ENCODE data around the gene MYB. TPM values are rescaled to one million over a fixed set of nuclear protein-coding genes. Genes with fewer than 3 reads are reported as not detected.

The MYB gene
- total RNA-seq, 4 donors from 2014 or later = 10.0 to 47.0 (median 14.7) TPM

DNA sequence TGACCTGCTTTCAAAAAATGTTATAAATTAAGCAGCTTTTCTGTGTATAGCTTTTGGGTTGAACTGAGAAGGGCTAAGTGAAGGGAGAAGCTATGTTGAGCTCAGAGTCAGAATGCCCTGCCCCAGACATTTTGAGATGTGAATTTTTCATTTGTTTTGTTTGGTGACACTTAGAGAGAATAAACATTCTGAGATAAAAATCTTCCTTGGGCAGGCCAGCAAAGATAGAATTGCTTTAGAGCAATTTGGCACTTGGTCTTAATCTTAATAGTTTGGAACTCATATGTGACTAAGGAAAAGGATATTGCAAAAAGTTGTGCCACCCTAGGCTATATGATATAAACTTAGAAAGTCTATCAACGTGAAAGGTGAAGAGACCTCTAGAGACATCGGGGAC, 30.2 kb downstream of the MYB start:
- Histone ChIP-seq H3K36me3 (peaks cover 0 to 6% (median 0%) of the 10 kb centered on the region in 3 donors), H3K4me1 (no peaks in the 10 kb centered on the region), H3K9me3 (no peaks in the 10 kb centered on the region), H3K27me3 (no peaks in the 10 kb centered on the region), H3K27ac (no peak overlapping the region), H3K4me3 (no peak overlapping the region)
- no peak for TF ChIP-seq POLR2A (IDR thresholded peaks at IDR 0.05)
- TF ChIP-seq, protein P1, sequence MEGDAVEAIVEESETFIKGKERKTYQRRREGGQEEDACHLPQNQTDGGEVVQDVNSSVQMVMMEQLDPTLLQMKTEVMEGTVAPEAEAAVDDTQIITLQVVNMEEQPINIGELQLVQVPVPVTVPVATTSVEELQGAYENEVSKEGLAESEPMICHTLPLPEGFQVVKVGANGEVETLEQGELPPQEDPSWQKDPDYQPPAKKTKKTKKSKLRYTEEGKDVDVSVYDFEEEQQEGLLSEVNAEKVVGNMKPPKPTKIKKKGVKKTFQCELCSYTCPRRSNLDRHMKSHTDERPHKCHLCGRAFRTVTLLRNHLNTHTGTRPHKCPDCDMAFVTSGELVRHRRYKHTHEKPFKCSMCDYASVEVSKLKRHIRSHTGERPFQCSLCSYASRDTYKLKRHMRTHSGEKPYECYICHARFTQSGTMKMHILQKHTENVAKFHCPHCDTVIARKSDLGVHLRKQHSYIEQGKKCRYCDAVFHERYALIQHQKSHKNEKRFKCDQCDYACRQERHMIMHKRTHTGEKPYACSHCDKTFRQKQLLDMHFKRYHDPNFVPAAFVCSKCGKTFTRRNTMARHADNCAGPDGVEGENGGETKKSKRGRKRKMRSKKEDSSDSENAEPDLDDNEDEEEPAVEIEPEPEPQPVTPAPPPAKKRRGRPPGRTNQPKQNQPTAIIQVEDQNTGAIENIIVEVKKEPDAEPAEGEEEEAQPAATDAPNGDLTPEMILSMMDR (IDR thresholded peaks at IDR 0.05) = no peak
- no peak for DNase-seq

DNA sequence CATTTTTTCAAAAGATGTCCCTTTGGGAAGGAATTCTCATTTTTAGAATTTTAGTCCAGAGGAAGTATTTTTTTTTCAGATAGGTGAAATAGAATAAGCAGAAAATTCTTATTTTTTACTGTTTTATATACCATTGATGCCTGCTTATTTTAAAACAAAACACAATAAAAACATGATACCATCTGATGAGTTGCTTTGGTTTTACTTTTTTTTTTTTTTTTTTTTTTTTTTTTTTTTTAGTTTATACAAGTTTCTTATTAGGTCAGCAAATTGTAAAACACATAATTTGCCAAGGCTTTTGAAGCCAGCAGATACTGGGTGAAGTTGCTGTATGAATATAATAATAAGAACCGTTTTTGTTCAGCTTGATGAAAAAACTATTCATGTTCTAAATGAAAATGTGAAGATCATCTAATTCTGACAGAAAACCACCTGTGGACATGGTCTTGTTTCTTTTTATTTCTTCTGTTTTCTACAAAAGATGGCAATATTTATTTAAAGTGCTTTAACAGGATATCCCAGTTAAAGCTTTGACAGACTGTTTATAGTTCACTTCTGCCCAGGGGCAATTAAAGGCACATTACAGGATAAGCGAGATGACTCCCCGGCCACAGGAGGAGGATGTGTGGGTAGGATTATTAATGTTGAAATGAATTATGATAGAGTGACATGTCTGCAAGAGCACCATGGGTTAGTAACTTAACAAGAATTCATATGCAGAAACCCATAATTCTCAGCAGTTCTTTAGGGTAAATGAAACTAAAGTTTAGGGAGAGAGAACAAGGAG, 31.1 kb downstream of the MYB start:
- no peak for DNase-seq
- H3K36me3 ChIP-seq = peaks cover 0 to 6% (median 0%) of the 10 kb centered on the region in 3 donors
- no peaks in the 10 kb centered on the region for H3K4me1 ChIP-seq
- no peaks in the 10 kb centered on the region for H3K27me3 ChIP-seq
- H3K9me3 ChIP-seq = no peaks in the 10 kb centered on the region
- TF ChIP-seq, protein P1 (IDR thresholded peaks at IDR 0.05) = no peak
- no peak overlapping the region for H3K4me3 ChIP-seq
- no peak overlapping the region for H3K27ac ChIP-seq

DNA sequence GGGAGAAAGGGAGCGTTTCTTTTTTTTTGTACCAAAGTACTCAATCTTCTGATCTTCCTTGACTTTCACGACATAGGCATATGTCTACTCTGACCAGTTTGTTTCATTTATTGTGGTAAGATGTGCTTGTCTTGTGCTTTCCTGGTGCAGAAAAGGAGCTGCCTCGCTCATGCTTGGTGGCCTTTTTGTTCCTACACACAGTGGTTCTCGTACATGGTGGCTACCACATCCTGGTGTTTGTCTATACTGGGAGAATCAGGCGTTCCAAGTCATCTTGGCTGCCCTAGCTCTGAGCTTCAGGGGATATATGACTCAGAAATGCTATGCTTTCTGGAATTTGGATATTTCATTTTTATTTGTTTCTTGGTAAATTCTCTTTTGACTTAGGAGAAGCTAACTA, 31.8 kb downstream of the MYB start:
- no peak for TF ChIP-seq POLR2A (IDR thresholded peaks at IDR 0.05)
- TF ChIP-seq, protein P1 (IDR thresholded peaks at IDR 0.05) = no peak
- H3K4me1 ChIP-seq = no peaks in the 10 kb centered on the region
- no peaks in the 10 kb centered on the region for H3K27me3 ChIP-seq
- no peak overlapping the region for H3K4me3 ChIP-seq
- no peak for DNase-seq
- H3K27ac ChIP-seq = no peak overlapping the region
- no peaks in the 10 kb centered on the region for H3K9me3 ChIP-seq
- H3K36me3 ChIP-seq = peaks cover 0 to 6% (median 0%) of the 10 kb centered on the region in 3 donors

DNA sequence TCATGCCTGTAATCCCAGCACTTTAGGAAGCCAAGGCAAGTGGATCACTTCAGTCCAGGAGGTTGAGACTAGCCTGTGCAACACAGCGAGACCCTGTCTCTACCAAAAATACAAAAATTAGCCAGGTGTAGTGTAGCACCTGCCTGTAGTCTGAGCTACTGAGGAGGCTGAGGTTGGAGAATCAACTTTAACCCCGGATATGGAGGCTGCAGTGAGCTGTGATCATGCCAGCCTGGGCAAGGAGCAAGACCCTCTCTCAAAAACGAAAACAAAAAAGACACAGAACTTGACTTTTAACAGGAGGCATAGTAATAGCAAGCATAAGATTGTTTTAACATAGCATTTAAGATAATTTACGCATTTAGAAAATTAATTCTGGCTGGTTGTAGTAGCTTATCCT, 32.5 kb downstream of the MYB start:
- DNase-seq = no peak
- Histone ChIP-seq H3K36me3 (peaks cover 0 to 6% (median 0%) of the 10 kb centered on the region in 3 donors), H3K27me3 (no peaks in the 10 kb centered on the region), H3K4me1 (no peaks in the 10 kb centered on the region), H3K27ac (no peak overlapping the region), H3K9me3 (no peaks in the 10 kb centered on the region), H3K4me3 (no peak overlapping the region)
- no peak for TF ChIP-seq POLR2A (IDR thresholded peaks at IDR 0.05)
- TF ChIP-seq, protein P1 (IDR thresholded peaks at IDR 0.05) = no peak

GRCh38 chr6:135215160-135215559, 34.1 kb downstream of the MYB start:
- DNase-seq = no peak
- TF ChIP-seq, protein P1 (IDR thresholded peaks at IDR 0.05) = no peak
- TF ChIP-seq POLR2A (IDR thresholded peaks at IDR 0.05) = no peak

More at GRCh38 chr6:135215160-135215559, 34.1 kb downstream of the MYB start:
- Histone ChIP-seq H3K27me3 (no peaks in the 10 kb centered on the region), H3K9me3 (no peaks in the 10 kb centered on the region), H3K36me3 (peaks cover 0 to 5% (median 0%) of the 10 kb centered on the region in 3 donors), H3K4me3 (no peak overlapping the region), H3K4me1 (no peaks in the 10 kb centered on the region), H3K27ac (no peak overlapping the region)

Measured in Peyer's patch (tissue), 4 donors.